ENCODE measurements around the gene TAS2R41.

DNA sequence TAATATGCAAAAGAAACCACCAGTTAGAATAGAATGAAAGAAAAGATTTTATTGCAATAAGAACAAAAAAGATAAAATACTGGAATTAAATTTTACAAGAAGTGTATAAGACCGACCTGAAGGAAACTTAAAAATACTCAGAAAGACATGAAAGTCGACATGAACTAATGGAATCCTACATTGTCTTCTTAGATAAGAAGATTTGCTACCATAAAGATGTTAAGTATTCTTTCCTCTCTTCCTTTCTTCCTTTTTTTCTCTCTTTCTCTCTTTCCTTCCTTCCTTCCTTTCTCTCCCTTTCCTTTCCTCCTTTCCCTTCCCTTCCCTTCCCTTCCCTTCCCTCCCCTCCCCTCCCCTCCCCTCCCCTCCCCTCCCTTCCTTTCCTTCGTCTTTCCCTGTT lies 27.9 kb upstream of the TAS2R41 start:
- TF ChIP-seq RAD21 (conservative IDR thresholded peaks at IDR 0.05 in 1 of 2, IDR thresholded peaks at IDR 0.05 in 1 of 2), result no peak
- TF ChIP-seq CHD2 (IDR thresholded peaks at IDR 0.05; ENCODE audit: low read length, partially characterized antibody), result no peak
- no peak for TF ChIP-seq CTCF (IDR thresholded peaks at IDR 0.05)
- TF ChIP-seq E2F6 (IDR thresholded peaks at IDR 0.05; ENCODE audit: borderline replicate concordance, low read depth), result no peak
- TF ChIP-seq BHLHE40 (IDR thresholded peaks at IDR 0.05; ENCODE audit: low read depth, low read length), result no peak
- no peak for TF ChIP-seq HDAC2 (IDR thresholded peaks at IDR 0.05)
- TF ChIP-seq, protein P1, sequence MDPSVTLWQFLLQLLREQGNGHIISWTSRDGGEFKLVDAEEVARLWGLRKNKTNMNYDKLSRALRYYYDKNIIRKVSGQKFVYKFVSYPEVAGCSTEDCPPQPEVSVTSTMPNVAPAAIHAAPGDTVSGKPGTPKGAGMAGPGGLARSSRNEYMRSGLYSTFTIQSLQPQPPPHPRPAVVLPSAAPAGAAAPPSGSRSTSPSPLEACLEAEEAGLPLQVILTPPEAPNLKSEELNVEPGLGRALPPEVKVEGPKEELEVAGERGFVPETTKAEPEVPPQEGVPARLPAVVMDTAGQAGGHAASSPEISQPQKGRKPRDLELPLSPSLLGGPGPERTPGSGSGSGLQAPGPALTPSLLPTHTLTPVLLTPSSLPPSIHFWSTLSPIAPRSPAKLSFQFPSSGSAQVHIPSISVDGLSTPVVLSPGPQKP (IDR thresholded peaks at IDR 0.05; ENCODE audit: low read depth, low read length), result no peak
- no peak for TF ChIP-seq NFE2L2 (conservative IDR thresholded peaks at IDR 0.05; ENCODE audit: low read length)
- no peak for TF ChIP-seq CEBPB (IDR thresholded peaks at IDR 0.05)
- TF ChIP-seq, protein P2, sequence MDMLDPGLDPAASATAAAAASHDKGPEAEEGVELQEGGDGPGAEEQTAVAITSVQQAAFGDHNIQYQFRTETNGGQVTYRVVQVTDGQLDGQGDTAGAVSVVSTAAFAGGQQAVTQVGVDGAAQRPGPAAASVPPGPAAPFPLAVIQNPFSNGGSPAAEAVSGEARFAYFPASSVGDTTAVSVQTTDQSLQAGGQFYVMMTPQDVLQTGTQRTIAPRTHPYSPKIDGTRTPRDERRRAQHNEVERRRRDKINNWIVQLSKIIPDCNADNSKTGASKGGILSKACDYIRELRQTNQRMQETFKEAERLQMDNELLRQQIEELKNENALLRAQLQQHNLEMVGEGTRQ (IDR thresholded peaks at IDR 0.05), result no peak
- no peak for TF ChIP-seq HOXA7 (CRISPR knock-in tag; IDR thresholded peaks at IDR 0.05)
- TF ChIP-seq POLR2A (IDR thresholded peaks at IDR 0.05; ENCODE audit: low read length), result no peak
- TF ChIP-seq JUN (IDR thresholded peaks at IDR 0.05), result no peak
